ENCODE data around the gene ELP1. TPM values are rescaled to one million over a fixed set of nuclear protein-coding genes. Genes with fewer than 3 reads are reported as not detected.

Gene ELP1
- total RNA-seq, 2 donors from 2014 or later, result 28.1 to 34.3 TPM

DNA sequence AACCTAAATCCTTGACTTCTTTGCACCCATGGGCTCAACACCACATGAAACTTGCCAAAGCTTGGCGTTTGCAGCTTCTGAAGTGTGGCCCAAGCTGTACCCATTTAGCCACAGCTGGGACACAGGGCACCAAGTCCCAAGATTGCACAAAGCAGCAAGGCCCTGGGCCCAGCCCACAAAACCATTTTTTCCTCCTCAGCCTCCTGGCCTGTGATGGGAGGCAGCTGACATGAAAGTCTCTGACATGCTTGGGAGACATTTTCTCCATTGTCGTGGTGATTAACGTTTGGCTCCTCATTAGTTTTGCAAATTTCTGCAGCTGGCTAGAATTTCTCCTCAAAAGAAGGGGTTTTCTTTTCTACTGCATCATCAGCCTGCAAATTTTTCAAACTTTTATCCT is 110.1 kb downstream of the ELP1 start:
- Mint-ChIP-seq H3K27ac (no peak overlapping the region), H3K9me3 (peaks cover 6% of the 10 kb centered on the region), H3K4me1 (ENCODE audit: low read depth in 2 of 2) (no peaks in the 10 kb centered on the region), H3K27me3 (peaks cover 5 to 18% of the 10 kb centered on the region in 2 donors), H3K36me3 (no peaks in the 10 kb centered on the region), H3K4me3 (no peak overlapping the region)
- DNase-seq (ENCODE audit: low spot score), result no peak
- ATAC-seq, result no peak

Other genes with a start within 250 kb of the ELP1 start
- not detected for gene ACTL7B, start 78.1 kb downstream of the ELP1 start, total RNA-seq
- not detected for gene ACTL7A, start 71.9 kb downstream of the ELP1 start, total RNA-seq
- 1 to 10 TPM; 6.9 to 8.5 TPM for gene ABITRAM, start 276 bp upstream of the ELP1 start, total RNA-seq
- gene CTNNAL1, start 79.4 kb upstream of the ELP1 start, total RNA-seq, result 10 to 100 TPM; 14.6 to 17.3 TPM
- gene TMEM245, start 185.8 kb upstream of the ELP1 start, total RNA-seq, result 10 to 100 TPM; 23.9 to 26.7 TPM
- not detected for gene FRRS1L, start 233.1 kb upstream of the ELP1 start, total RNA-seq